ENCODE measurements around the gene MAGI2.

MAGI2 gene

DNA sequence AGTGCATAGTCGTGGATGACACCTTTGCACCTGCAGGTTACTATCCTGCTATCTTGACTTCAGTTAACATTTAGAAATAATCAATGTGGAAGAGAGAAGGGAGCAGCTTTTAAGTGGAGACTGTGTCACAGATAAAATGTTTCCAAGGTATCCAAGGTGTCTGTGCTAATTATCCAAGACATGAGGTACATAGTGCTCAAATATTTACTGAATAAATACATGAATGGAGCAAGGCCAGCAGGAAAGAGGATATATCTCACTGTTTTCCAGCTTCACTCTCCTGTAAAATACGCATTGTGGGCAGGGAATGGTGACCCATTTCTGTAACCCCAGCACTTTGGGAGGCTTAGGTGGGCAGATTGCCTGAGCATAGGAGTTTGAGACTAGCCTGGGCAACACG is 1102.5 kb downstream of the MAGI2 start:
- TF ChIP-seq, protein P1, sequence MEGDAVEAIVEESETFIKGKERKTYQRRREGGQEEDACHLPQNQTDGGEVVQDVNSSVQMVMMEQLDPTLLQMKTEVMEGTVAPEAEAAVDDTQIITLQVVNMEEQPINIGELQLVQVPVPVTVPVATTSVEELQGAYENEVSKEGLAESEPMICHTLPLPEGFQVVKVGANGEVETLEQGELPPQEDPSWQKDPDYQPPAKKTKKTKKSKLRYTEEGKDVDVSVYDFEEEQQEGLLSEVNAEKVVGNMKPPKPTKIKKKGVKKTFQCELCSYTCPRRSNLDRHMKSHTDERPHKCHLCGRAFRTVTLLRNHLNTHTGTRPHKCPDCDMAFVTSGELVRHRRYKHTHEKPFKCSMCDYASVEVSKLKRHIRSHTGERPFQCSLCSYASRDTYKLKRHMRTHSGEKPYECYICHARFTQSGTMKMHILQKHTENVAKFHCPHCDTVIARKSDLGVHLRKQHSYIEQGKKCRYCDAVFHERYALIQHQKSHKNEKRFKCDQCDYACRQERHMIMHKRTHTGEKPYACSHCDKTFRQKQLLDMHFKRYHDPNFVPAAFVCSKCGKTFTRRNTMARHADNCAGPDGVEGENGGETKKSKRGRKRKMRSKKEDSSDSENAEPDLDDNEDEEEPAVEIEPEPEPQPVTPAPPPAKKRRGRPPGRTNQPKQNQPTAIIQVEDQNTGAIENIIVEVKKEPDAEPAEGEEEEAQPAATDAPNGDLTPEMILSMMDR (conservative IDR thresholded peaks at IDR 0.05; ENCODE audit: low read depth) = no peak
- ChIA-PET POLR2A (ENCODE audit: low non-redundant PET) (no interaction called here), CTCF (no interaction called here)
- DNase-seq (ENCODE audit: low spot score) = no peak
- H3K27ac ChIP-seq = no peak overlapping the region

DNA sequence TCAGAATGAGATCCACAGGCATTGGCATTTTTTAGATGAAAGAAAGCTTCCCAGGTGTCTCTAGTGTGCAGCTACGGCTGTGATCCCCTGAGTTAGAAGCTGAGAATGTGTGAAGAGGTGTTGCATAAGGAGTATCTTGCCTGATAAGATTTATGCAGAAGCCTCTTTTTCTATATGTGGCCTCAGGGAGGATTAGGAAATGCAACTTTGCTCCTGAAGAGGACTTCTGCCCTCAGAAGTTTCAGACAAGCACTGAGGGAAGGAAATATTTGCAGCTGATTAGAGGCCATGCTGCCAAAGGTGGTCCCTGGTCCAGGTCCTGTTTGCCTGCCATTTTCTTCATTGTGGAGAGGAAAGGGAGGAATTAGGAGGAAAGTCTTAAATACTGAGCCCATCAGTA is 1103.1 kb downstream of the MAGI2 start:
- H3K27ac ChIP-seq = no peak overlapping the region
- no peak for DNase-seq (ENCODE audit: low spot score)
- TF ChIP-seq, protein P1 (conservative IDR thresholded peaks at IDR 0.05; ENCODE audit: low read depth) = no peak
- ChIA-PET CTCF (no interaction called here), POLR2A (ENCODE audit: low non-redundant PET) (no interaction called here)

DNA sequence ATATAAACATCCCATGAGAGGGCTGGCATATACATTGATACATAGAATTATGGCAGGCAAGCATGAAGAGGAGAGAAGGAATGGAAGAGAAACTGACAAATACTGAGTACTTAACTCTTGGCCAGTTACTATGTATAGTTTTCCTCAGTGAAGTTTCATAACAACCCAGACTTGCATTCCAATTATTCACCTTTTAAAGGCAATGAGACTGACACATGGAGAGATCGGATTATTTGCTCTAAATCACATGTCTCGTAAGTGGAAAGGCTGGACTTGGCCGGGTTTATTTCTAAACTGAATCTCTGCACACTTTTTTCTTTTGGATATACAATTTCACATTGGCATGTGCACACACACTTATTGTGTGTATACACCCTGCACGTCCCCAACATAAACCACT is 1106.6 kb downstream of the MAGI2 start:
- TF ChIP-seq, protein P1 (conservative IDR thresholded peaks at IDR 0.05; ENCODE audit: low read depth) = no peak
- ChIA-PET POLR2A (ENCODE audit: low non-redundant PET) (no interaction called here), CTCF (no interaction called here)
- no peak overlapping the region for H3K27ac ChIP-seq
- no peak for DNase-seq (ENCODE audit: low spot score)

DNA sequence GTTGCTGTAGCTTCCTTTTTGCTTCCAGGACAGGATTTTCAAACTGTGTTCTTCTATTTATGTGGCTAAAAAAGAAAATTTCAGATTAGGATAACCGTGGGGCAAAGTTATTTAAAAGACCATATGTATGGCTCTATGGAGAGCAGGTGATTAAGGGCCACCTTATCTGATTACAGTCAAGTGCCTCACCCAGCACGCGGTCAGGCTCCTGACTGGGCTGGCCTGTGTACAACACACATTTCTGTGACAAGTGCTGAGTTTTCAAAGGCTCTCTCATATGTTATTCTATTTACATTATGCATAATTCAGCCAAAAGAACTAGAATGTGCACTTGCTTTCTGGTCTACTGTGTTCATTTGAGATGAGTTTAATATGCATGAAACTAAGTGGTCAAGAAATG is 1107.5 kb downstream of the MAGI2 start:
- TF ChIP-seq, protein P1 (conservative IDR thresholded peaks at IDR 0.05; ENCODE audit: low read depth) = no peak
- ChIA-PET POLR2A (ENCODE audit: low non-redundant PET) (no interaction called here), CTCF (interaction anchor here (0.6 kb wide), 1 partner anchor 756 kb away, joined by 4 read pairs; no protein-coding TSS in a partner anchor)
- no peak for DNase-seq (ENCODE audit: low spot score)
- no peak overlapping the region for H3K27ac ChIP-seq

DNA sequence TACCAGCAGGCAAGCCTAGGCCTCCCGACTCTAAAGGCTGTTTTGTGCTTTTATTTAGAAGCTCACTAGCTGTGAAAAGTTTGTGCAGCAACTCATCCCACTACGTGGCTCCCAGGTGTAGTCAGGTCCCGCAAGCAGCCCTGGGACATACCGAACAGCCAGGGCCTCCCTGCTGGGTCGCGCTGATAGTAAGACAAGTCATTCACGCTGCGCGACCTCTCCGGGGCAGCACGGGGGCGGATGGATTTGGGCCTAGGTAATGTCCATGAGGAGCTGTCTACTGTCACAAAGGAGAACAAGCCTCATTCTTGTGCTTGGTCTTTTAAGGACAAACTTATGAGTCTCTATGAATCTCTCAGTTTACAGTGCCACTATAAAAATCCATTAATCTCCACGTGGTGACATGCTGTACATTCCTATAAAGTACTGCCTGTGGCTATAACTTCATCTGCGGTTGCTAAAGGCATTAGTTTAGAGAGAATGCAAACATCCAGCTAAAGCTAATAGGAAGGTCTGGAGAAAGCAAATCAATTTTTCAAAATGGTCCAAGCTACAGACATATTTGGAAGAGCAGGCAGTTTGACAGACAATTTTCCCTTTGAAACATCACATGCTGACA is 1108.1 kb downstream of the MAGI2 start:
- POLR2A ChIA-PET (ENCODE audit: low non-redundant PET) = no interaction called here
- CTCF ChIA-PET = interaction anchor here (0.6 kb wide), 2 partner anchors 301 to 757 kb away, joined by 3 to 4 read pairs; no protein-coding TSS in a partner anchor
- no peak overlapping the region for H3K27ac ChIP-seq
- TF ChIP-seq, protein P1 (conservative IDR thresholded peaks at IDR 0.05; ENCODE audit: low read depth) = no peak
- no peak for DNase-seq (ENCODE audit: low spot score)

DNA sequence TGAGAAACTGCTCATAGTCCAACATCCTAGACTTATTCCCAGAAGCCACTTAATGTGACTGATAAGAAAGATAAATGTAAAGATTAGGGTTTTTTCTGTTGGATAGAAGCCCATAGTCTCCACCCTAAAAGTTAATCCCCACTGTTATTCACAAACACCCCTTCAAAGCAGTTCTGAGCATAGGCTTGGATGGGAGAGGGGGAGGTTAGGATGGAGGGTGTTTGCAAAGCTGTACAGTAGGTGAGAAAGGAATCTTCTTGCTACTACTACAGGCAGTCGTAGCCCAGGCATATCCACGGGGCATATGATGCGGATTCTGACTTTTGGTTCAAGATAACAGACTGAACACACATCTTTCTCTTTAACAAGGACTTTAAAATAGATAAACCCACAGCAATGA is 1119.0 kb downstream of the MAGI2 start:
- ChIA-PET CTCF (no interaction called here), POLR2A (ENCODE audit: low non-redundant PET) (no interaction called here)

More for the DNA sequence above, 1119.0 kb downstream of the MAGI2 start:
- no peak overlapping the region for H3K27ac ChIP-seq
- TF ChIP-seq, protein P1 (conservative IDR thresholded peaks at IDR 0.05; ENCODE audit: low read depth) = no peak
- DNase-seq (ENCODE audit: low spot score) = no peak
